GM18861 (cell line): ENCODE results near the gene R3HCC1L.
"Not testable (repeated sequence)": the region's sequence is repeated elsewhere in the genome, so short reads cannot be mapped to it uniquely, and the experiment has no call there.

Experiments
- ATAC-seq: cut with Tn5 transposase; IDR thresholded peaks from one replicate; pipeline ENCODE4 v1.9.1; 2021; ENCODE audit not compliant: unreplicated experiment

Gene R3HCC1L

GRCh38 chr10:98170249-98171117, 36.0 kb downstream of the R3HCC1L start:
- ATAC-seq: no peak

GRCh38 chr10:98172073-98172472, 37.6 kb downstream of the R3HCC1L start:
- no peak for ATAC-seq

GRCh38 chr10:98172495-98172894, 38.0 kb downstream of the R3HCC1L start:
- ATAC-seq: no peak

DNA sequence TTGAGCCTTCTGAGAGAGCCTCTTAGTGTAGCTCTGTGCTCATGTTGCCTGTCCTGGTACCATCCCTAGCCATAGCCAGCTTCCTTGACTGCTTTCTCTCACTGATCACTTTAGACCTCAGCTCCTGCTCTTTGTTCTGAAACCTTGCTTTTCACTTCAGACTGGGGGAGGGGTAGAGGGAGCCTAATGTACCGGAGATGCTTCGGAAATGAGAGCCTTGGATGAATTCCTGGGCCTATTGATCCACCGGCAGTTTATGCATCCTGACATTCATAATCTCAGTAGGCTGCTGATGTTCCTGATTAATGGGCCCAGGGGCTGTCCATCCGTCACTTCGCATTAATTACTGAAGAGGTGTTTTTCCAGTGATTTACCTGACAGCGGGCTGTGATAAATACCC, 38.8 kb downstream of the R3HCC1L start:
- ATAC-seq: no peak

- not testable (repeated sequence) for ATAC-seq
Measured at GRCh38 chr10:98182351-98182915, 48.0 kb downstream of the R3HCC1L start.

DNA sequence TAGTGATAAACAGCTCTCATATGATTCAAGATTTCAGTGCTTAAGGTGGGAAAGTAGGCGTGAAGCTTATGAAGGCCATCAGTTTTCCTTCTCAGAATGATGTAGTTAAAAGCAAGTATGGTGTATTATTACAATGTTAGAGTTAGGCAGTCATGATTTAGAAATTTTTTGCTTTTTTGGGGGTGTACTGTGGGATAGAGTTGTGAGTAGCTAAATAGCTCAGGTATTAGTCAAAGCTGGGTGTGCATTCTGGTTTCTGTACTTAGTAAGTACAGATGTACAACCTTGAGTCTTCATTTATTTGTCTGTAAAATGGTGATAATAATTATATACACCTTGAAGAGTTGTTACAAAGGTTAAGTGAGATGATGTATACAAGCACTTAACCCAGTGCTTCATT, 52.2 kb downstream of the R3HCC1L start:
- ATAC-seq: no peak

- not testable (repeated sequence) for ATAC-seq
Measured at GRCh38 chr10:98190773-98191172, 56.3 kb downstream of the R3HCC1L start.

- no peak for ATAC-seq
Measured at GRCh38 chr10:98193037-98193436, 58.6 kb downstream of the R3HCC1L start.

DNA sequence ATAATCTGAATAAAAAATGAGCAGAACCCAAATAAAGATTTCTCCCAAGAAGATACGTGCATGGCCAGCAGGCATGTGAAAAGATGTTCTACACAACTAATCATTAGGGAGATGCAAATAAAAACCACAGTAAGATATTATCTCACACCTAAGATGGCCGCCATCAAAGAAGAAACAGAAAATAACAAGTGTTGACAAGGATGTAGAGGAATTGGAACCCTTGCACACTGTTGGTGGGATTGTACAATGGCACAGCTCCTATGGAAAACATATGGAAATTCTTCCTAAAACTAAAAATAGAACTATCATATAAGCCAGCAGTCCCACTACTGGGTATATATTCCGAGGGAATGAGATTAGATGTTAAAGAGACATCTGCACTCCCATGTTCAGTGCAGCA, 60.2 kb downstream of the R3HCC1L start:
- no peak for ATAC-seq

- ATAC-seq: no peak
Measured at GRCh38 chr10:98195120-98195519, 60.7 kb downstream of the R3HCC1L start.

- ATAC-seq: no peak
Measured at GRCh38 chr10:98196985-98197384, 62.5 kb downstream of the R3HCC1L start.

DNA sequence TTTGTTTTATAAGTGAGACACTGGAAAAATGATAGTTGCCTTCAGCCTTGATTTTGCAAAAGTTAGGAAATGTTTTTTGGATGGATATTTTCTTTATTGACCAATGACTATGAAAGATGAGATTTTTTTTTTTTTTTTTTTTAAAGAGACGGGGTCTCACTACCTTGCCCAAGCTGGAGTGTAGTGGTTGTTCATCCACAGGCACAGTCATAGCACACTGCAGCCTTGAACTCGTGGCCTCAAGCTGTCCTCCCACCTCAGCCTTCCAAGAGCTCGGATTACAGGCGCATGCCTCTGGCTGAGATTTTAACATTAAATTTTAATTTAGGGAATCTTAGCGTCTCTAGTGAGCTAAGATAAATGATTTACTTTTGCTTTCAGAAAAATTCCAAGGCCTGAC, 67.3 kb downstream of the R3HCC1L start:
- no peak for ATAC-seq

- no peak for ATAC-seq
Measured at GRCh38 chr10:98202378-98202777, 67.9 kb downstream of the R3HCC1L start.

DNA sequence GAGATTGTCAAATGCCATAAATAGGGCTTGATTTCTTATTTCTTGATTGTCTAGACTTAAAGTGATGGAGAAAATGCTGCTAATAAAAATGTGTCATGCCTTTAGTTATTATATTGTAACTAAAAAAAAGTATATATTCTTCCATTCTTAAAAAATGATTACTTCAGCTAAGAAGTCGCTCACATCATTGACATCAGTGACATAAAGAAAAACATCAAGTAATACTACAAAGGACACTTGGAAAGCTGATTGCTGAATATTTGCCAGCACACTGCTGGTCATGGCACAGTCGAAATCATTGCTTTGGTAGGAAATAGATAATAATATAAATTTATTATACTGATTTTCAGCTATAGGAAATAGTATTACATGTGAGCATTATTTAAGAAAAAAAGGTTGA, 70.9 kb downstream of the R3HCC1L start:
- no peak for ATAC-seq

DNA sequence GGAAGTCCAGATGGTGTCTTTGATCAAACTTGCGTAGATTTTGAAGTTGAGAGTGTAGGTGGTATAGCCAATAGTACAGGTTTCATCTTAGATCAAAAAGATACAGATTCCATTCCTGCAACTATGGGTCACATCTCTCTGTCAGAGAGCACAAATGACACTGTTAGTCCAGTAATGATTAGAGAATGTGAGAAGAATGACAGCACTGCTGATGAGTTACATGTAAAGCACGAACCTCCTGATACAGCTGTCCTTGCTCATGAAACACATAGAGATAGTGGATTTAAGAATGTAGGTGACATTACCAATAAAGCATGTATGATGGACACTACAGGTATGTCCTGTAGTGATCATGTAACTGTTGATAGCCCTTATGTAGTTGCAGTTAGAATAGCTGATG, 74.5 kb downstream of the R3HCC1L start:
- ATAC-seq: no peak

DNA sequence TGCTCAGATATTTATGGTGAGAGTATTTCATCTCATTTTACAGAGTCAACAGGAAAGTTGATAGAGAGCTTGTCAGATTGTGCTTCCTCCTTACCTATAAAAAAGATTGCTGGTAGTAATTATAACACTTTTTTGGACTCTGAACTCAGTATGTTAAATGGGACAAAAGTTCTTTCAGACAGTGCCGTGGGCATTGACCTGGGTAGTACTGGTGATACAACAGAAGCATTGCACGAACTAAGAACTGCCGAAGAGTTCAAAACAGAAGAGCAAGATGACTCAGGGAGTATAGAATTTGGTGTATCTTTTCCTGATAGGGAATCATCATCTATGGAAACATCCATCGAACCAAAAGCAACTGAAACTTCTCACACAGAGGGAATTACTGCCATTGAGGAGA, 75.0 kb downstream of the R3HCC1L start:
- ATAC-seq: no peak

- ATAC-seq: no peak
Measured at GRCh38 chr10:98212196-98212595, 77.7 kb downstream of the R3HCC1L start.

- ATAC-seq: no peak
Measured at GRCh38 chr10:98213740-98214139, 79.3 kb downstream of the R3HCC1L start.

- no peak for ATAC-seq
Measured at GRCh38 chr10:98215373-98215772, 80.9 kb downstream of the R3HCC1L start.

DNA sequence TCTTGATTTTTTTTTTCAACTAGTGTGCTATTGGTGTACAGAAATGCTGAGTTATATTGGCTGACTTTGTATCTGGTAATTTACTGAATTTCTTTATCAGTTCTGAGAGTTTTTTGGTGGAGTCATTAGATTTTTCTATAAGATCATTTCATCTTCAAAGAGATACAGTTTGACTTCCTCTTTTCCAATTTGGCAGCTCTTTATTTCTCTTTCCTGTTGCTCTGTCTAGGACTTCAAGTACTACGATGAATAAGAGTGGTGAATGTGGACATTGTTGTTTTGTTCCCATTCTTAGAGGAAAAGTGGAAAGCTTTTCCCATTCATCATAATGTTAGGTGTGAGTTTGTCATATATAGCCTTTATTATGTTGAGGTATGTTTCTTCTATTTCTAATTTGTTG, 83.3 kb downstream of the R3HCC1L start:
- ATAC-seq: no peak

GRCh38 chr10:98223874-98224273, 89.4 kb downstream of the R3HCC1L start:
- no peak for ATAC-seq

DNA sequence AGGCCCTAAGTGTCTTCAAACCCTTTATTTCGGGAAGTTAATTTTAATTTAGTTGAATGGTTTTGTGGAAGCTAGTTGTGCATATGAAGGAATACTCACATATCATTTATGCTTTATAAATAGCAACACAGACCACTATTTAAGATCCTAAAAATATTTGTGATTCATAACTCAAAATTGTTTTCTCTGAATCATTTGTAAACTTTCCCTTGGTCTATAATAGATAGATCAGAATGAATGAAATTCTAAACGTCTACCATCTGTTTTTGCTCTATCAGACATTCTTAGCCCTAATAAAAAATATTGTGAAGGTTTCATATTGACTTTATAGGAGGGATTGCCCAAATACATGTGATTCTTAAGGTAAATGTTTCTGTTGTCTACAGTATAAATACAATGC, 90.1 kb downstream of the R3HCC1L start:
- no peak for ATAC-seq

- no peak for ATAC-seq
Measured at GRCh38 chr10:98224996-98225395, 90.5 kb downstream of the R3HCC1L start.
